ENCODE measurements around the gene SSBP3.

The SSBP3 gene

GRCh38 chr1:54442185-54442584, 36.0 kb upstream of the SSBP3 start:
- Histone ChIP-seq H3K27ac (replicated peaks) (no peak overlapping the region), H3K27me3 (ENCODE audit: insufficient read depth, poor library complexity, severe bottlenecking) (no peaks in the 10 kb centered on the region), H3K4me3 (replicated peaks; ENCODE audit: insufficient read depth, low read length) (no peak overlapping the region)
- TF ChIP-seq GABPA (IDR thresholded peaks at IDR 0.05; ENCODE audit: low read depth) (no peak), POLR2AphosphoS5 (IDR thresholded peaks at IDR 0.05; ENCODE audit: low read depth) (no peak), CTCF (IDR thresholded peaks at IDR 0.05; ENCODE audit: insufficient read depth, low read length) (no peak), SPI1 (IDR thresholded peaks at IDR 0.05; ENCODE audit: borderline replicate concordance, low read depth) (no peak)
- TF ChIP-seq, protein P1, sequence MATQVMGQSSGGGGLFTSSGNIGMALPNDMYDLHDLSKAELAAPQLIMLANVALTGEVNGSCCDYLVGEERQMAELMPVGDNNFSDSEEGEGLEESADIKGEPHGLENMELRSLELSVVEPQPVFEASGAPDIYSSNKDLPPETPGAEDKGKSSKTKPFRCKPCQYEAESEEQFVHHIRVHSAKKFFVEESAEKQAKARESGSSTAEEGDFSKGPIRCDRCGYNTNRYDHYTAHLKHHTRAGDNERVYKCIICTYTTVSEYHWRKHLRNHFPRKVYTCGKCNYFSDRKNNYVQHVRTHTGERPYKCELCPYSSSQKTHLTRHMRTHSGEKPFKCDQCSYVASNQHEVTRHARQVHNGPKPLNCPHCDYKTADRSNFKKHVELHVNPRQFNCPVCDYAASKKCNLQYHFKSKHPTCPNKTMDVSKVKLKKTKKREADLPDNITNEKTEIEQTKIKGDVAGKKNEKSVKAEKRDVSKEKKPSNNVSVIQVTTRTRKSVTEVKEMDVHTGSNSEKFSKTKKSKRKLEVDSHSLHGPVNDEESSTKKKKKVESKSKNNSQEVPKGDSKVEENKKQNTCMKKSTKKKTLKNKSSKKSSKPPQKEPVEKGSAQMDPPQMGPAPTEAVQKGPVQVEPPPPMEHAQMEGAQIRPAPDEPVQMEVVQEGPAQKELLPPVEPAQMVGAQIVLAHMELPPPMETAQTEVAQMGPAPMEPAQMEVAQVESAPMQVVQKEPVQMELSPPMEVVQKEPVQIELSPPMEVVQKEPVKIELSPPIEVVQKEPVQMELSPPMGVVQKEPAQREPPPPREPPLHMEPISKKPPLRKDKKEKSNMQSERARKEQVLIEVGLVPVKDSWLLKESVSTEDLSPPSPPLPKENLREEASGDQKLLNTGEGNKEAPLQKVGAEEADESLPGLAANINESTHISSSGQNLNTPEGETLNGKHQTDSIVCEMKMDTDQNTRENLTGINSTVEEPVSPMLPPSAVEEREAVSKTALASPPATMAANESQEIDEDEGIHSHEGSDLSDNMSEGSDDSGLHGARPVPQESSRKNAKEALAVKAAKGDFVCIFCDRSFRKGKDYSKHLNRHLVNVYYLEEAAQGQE (IDR thresholded peaks at IDR 0.05; ENCODE audit: insufficient replicate concordance, low read depth): no peak
- DNase-seq (ENCODE audit: low read depth in 1 of 2, low spot score in 1 of 2): no peak

GRCh38 chr1:54439550-54440223, 33.5 kb upstream of the SSBP3 start:
- Histone ChIP-seq H3K27ac (replicated peaks) (no peak overlapping the region), H3K4me3 (replicated peaks; ENCODE audit: insufficient read depth, low read length) (no peak overlapping the region), H3K27me3 (ENCODE audit: insufficient read depth, poor library complexity, severe bottlenecking) (no peaks in the 10 kb centered on the region)
- TF ChIP-seq GABPA (IDR thresholded peaks at IDR 0.05; ENCODE audit: low read depth) (no peak), POLR2AphosphoS5 (IDR thresholded peaks at IDR 0.05; ENCODE audit: low read depth) (no peak), SPI1 (IDR thresholded peaks at IDR 0.05; ENCODE audit: borderline replicate concordance, low read depth) (no peak), CTCF (IDR thresholded peaks at IDR 0.05; ENCODE audit: insufficient read depth, low read length) (no peak)
- TF ChIP-seq, protein P1 (IDR thresholded peaks at IDR 0.05; ENCODE audit: insufficient replicate concordance, low read depth): no peak
- no peak for DNase-seq (ENCODE audit: low read depth in 1 of 2, low spot score in 1 of 2)

DNA sequence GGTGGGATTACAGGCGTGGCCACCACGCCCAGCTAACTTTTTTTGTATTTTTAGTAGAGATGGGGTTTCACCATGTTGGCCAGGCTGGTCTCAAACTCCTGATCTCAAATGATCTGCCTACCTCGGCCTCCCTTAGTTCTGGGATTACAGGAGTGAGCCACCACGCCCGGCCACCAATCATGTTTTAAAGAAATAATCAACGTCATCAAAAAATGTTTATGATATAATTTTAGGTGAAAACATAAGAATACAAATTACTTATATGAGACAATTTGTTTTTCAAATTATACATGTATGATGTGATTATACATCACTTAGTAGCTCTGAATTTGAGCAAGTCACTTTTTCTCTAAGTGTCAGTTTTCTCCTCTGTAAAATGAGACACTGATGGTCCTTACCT, 31.6 kb upstream of the SSBP3 start:
- no peak overlapping the region for H3K27ac ChIP-seq (replicated peaks)
- no peak for TF ChIP-seq POLR2AphosphoS5 (IDR thresholded peaks at IDR 0.05; ENCODE audit: low read depth)
- TF ChIP-seq GABPA (IDR thresholded peaks at IDR 0.05; ENCODE audit: low read depth): no peak
- TF ChIP-seq SPI1 (IDR thresholded peaks at IDR 0.05; ENCODE audit: borderline replicate concordance, low read depth): no peak
- H3K27me3 ChIP-seq (ENCODE audit: insufficient read depth, poor library complexity, severe bottlenecking): no peaks in the 10 kb centered on the region
- H3K4me3 ChIP-seq (replicated peaks; ENCODE audit: insufficient read depth, low read length): no peak overlapping the region
- DNase-seq (ENCODE audit: low read depth in 1 of 2, low spot score in 1 of 2): no peak

DNA sequence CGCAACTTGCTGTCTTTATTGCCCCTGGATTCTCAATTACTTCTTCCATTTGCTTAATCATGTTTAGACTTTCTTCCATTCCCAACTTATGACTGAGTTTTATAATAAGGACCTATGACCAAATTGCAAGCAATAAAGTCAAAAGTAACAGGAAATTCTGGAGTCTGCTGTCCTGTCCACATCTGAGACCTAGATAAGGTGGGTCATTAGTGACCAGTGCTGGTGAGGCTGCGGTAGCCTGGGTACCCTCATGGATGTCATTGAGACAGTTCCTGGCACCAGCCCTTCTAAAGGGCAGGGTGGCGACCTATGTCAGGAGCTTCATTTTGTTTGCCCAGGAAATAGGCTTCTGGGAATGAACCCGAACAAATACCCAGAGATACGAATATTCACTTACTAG, 30.6 kb upstream of the SSBP3 start:
- no peak overlapping the region for H3K27ac ChIP-seq (replicated peaks)
- H3K4me3 ChIP-seq (replicated peaks; ENCODE audit: insufficient read depth, low read length): no peak overlapping the region
- DNase-seq (ENCODE audit: low read depth in 1 of 2, low spot score in 1 of 2): no peak
- TF ChIP-seq CTCF (IDR thresholded peaks at IDR 0.05; ENCODE audit: insufficient read depth, low read length) (no peak), POLR2AphosphoS5 (IDR thresholded peaks at IDR 0.05; ENCODE audit: low read depth) (no peak), SPI1 (IDR thresholded peaks at IDR 0.05; ENCODE audit: borderline replicate concordance, low read depth) (no peak), GABPA (IDR thresholded peaks at IDR 0.05; ENCODE audit: low read depth) (no peak)
- TF ChIP-seq, protein P1 (IDR thresholded peaks at IDR 0.05; ENCODE audit: insufficient replicate concordance, low read depth): no peak
- H3K27me3 ChIP-seq (ENCODE audit: insufficient read depth, poor library complexity, severe bottlenecking): no peaks in the 10 kb centered on the region

All from HL-60 (cell line).